CD4-positive, alpha-beta T cell treated with Interleukin-21 for 1 hour (primary cell): Measurements from ENCODE around the gene ELMOD3.
"Not testable (repeated sequence)": the region's sequence is repeated elsewhere in the genome, so short reads cannot be mapped to it uniquely, and the experiment has no call there.

Experiments
- DNase-seq: peaks from one replicate; pipeline ENCODE4 v3.0.0-alpha.2; 2020

Gene ELMOD3

DNA sequence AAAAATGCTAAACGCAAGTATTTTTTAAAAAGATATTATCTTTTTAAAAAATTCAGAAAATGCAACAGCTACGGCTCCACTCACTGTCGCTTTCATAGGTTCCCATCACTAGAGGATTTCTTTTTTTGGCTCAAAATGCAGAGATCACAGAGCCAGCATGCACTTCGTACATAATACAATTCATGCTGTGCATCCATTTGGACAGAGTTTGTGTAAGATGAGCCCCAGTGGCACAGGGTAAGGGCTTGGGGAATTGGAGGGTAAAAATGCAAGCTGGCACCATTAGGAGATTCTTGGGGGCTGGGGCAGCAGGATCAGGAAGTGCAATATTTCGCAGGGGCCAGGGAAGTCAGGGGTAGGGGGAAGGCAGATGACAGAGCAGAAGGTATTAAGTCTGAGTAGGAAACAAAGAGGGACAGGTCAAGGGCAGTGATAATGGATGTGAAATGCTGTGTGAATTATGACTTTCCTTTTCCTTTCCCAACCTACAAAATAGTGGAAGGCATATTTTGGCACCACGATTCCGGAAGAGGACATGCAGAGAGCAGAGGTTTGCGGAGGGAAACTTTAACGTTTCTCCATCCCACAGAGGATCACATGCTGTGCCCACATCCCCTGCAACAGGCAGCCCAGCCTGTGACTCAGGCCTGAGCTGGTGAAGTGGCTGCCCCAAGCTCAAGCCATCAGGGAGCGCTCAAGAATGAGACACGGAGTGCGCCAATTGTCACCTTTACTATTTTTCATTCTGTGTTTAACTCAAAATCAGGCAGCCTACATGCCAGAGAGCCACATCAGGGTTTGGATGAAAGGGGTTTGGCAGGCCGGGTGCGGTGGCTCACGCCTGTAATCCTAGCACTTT, 50.9 kb downstream of the ELMOD3 start:
- peak; percentile 59 for DNase-seq

DNA sequence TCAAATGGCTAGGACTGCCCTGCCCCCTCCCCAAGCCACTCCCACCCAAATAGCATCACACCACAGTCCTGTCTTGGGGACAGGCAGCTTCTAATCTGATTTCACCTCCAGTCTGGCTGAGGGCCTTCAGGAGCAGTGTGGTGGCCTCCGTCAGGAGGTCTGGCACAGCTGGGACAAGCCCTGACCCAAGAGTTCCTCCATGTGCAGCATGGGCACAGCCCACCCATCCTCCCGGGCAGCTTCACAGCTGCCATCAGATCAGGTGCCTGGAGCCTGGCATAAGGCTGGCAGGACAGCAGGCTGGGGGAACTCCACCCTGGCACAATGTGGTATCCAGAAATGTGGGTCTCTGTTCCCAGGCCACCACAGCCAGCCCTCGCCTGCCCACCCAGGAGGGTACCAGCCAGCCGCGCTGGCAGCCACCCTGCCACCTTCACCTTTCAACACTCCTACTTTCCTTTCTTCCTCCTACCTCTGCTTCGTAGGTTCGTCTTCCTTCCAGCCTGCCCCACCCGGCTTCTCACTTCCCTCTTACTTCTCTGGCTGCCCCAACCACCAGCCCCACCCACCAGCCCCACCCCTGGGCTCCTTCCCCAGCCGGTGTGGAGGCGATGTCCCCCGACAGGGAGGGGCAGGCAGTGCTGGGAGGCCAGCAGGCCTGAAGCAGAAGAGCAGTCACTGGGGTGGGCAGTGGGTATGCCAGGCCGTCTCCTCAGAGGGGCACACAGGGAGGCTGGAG, 55.4 kb downstream of the ELMOD3 start, which contains the start of gene CAPG:
Gene CAPG, minus strand, starts transcription at position 522 of the 739 bp plus-strand sequence. CDS start 8,221 bp downstream, outside the sequence.
- DNase-seq = peak; percentile 52

DNA sequence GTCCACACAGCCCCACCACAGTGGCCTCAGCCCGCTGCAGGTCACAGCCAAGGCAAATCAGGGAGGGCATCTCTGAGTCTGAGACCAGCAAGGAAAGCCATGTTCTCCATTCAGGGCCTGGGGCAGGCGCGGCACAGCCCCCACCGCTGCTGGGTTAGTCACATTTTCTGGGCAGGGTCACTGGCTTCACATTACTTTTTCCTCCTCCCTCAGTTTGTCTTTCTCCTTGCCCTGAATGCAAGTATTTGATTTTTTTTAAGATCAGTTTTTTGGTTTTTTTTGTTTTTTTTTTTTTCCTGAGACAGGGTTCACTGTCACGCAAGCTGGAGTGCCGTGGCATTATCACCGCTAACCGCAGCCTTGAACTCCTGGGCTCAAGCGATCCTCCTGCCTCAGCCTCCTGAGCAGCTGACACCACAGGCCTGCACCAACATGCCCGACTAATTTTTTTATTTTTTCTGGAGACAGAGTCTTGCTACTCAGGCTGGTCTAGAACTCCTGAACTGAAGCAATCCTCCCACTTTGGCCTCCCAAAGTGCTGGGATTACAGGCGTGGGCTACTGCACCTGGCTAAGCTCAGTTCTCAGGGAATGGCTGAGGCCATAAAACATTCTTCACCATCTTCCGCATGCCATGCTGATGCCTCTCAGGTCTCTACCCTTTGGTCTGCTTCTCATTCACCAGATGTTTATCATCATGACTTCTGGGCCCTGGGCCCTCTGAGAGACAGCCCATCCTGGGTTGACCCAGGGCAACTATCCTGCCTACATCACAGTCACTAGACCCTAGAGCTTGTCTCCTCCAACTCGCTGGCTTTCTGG, 56.2 kb downstream of the ELMOD3 start:
- no peak for DNase-seq

DNA sequence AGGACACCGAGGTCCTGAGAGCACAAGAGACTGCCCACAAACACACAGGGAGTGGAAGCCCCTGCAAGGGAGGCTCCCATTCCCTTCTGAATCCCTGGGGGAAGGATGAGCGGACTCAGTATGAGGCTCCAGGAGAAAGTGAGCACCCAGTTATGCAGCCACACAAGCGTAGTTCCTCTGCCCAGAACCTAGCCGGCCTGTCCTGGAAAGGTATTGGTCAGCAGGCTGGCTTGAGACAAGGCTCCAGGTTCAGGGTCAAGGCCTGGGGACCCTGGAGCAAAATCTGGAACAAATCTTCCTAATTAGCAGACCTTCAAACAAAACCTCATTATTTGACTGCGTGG, 56.8 kb downstream of the ELMOD3 start:
- no peak for DNase-seq

DNA sequence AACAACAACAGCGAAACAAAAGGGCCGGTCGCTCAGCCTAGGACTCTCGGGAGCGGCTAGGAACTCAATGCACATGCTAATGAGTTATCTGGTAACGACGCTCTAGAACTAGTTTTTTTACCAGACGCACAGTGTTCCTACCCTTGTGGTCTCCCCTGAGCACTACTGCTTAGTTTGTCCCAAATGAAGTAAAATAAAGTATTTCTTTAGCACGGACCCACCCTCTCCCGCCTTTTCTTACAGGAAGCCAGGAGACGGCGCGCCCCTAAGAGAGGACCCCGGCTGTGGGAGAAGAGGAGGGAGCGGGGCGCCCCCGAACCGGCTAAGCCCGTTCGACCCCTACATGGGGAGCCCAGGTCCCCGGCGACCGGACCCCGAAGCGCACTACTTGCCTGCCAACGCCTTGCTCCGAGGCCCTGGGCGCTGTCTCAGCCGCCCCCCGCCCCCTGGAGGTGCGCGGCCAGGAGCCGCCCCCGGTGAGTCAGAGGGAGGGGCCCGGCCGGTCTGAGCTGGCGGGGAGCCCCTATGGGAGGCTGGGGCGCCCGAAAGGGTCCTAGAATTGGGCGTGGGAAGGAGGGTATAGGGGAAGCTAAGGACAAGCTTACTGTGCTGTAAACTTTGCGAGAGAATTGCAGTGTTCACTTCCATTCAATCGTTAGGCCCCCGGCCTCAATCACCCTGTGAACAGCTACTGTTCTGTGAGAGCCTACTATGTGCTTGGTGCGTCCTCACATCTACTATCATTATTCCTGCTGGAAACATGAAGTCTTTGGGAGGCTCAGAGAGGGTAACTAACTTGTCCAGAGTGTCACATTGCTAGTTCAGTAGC, 59.2 kb downstream of the ELMOD3 start:
- DNase-seq = no peak

DNA sequence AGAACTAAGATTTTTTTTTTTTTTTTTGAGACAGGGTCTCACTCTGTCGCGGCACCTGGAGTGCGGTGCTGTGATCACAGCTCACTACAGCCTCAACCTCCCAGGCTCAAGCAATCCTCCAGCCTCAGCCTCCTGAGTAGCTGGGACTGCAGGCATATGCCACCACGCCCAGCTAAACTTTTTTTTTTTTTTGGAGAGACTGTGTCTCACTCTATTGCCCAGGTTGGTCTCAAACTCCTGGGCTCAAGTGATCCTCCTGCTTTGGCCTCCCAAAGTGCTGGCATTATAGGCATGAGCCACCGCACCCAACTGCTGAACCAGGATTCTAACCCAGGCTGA, 59.8 kb downstream of the ELMOD3 start:
- DNase-seq = not testable (repeated sequence)

DNA sequence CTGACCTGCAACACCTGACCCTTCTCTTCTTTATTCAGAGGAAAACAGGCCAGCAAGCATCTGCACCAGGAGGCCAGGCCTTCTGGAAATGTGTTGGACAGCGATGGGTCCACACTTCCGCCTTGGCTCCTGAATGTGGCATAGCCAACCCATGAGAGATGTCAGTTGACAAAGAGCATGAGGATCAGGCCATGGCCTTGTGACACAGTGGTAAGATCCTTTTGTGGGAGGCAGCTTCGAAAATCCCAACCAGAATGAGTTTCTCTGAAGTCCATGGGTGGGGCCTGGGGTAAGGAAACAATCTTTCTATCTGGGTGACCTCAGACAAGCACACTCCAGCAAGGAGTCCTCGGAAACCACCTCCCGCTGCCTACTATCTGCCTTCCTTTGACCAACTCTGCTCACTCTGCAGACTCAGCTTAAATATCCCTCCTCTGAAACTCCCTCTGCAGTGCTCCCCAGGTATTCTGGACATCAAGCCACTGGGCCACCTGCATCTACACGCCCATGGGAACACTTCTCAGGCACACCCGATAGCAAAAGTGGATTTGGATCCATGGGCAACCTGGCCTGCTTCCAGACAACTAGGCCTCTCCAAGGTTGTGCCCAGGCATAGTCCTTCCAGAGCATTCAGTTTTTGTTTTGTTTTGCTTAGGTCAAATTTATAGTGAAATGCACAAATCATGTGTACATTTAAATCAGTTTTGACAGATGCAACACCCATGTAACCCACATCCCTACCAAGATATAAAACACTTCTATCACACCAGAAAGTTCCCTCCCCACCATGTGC, 60.4 kb downstream of the ELMOD3 start:
- no peak for DNase-seq

DNA sequence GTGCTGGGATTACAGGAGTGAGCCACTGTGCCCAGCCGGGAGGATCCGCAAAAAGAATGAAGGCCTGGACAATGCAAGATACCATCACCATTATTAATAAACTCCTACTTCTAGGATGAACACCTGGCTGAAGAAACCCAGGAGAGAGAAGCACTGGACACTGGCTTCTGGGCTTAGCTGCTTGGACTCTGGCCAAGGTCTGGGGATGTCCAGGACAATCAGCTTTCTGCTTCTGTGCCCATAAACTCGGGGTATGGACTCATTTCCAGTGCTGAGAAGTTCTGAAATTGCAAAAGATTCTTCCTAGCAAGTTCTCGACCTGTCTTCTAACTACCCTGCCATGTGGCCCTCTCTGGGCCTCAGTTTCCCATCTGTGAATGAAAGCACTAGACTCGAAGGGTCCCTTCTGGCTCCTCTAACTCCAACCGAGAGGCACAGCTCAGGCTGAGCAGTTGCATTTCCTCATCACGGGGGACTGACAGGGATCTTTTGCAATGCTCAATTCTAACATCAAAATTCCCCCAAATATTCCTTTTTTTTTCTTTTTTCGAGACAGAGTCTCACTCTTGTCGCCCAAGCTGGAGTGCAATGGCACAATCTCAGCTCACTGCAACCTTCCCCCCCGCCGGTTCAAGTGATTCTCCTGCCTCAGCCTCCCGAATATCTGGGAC, 61.5 kb downstream of the ELMOD3 start:
- DNase-seq = no peak

DNA sequence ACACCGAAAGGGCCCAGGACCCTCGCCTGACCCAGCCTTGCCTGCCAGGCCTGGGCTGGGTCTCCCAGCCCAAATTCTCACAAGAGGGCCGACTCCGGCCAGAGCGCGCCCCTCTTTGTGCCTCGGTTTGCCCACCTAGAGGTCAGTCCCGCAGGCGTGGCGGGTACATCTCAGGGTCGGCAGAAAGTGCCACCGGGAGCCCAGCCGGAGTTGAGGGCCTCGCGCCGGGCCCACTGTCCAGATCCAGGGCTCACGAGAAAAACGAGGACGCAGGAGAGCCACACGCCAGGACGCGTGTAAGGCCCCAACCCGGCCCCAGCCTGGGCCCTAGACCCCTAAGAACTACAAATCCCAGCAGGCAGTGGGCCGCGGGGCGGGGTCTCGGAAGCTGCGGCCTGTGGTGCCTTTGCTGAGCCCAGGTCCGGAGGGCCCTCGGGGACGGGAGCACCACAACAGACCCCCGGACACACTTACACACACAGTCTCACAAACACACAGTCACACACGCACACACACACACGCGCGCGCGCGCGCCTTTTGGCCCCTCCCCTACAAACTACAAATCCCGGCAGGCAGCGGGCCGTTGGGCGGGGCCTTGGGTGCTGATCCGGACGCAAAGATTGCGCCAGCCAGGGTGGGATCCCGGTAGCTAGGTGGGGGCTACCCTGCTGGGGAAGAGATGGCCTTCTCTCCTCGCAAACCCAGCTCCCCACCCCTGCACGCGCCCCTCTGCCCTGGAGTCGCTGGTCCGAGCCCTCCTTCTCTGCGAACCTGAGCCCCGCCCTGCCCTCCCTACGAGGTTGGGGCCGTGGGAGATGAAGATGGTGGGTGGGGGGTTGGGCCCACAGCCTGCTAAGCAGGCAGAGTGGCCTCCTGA, 63.8 kb downstream of the ELMOD3 start, which contains the start of gene SH2D6:
Gene SH2D6, plus strand, starts transcription at position 583 of the 877 bp plus-strand sequence. CDS start 10,752 bp downstream, outside the sequence.
- peak; percentile 87 for DNase-seq

DNA sequence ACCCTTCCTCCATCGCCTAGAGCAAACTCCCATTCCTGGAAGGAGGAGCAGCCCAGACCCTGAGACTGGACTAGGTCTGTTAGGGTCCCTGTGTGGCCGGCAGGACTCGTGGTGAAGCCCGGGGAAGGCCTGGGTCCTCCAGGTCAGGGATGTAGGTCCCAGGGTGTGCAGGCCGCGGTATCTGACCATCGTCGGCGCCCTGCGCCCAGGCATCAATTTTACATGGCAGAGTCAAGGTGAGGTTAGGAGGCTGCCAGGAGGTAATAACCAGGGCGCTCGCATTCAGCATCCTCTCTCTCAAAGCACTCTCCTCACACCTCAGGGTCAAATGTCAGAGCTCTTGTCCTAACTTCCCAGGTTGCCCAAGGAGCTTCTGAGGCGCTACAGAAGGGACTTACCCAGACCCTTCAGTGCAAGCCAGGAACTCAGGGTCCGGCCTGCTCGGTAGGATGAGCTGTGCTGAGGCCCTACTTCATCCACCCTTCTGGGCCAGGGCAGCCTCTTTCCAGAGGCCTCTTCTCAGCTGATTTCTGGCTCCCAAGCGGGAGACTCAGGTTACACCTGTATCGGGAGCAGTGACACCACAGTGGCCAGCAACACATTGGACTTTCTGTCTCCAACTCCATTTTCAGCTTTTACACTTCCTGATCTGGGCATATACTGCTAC, 64.6 kb downstream of the ELMOD3 start:
- DNase-seq = no peak

DNA sequence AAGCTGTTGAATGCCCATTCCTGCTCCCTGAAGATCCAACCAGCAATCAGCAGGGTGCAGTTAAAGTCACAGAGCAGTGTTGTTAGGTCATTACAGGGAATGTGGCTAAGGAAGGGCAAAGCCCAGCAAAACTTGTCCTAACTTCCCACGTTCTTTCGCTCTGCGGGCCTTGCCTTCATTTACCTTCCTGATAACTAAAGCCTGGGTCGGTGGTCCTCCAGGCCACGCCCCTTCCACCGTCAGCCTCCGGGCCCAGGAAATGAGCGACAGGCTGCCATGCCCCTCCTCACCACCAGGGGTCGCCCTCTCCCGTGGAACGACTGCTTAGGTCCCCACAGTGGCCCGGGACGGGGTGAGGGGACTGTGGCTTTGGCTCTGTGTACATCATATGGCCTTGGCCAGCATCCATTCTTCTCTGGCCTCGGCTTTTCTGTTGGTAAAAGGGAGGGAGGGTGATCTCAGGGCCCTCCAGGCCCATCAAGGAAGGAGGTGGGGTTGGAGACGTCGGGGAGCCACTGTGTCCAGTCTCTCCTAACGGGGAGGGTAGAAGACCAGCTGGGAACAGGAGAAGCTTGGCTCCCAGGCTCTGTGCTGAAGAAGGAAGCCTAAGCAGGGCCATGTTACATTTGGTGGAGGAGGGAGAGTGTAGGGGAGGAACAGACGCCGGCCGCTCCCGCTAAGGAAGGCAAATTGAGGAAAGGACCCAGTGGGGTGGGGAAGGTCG, 66.1 kb downstream of the ELMOD3 start:
- peak; percentile 88 for DNase-seq

DNA sequence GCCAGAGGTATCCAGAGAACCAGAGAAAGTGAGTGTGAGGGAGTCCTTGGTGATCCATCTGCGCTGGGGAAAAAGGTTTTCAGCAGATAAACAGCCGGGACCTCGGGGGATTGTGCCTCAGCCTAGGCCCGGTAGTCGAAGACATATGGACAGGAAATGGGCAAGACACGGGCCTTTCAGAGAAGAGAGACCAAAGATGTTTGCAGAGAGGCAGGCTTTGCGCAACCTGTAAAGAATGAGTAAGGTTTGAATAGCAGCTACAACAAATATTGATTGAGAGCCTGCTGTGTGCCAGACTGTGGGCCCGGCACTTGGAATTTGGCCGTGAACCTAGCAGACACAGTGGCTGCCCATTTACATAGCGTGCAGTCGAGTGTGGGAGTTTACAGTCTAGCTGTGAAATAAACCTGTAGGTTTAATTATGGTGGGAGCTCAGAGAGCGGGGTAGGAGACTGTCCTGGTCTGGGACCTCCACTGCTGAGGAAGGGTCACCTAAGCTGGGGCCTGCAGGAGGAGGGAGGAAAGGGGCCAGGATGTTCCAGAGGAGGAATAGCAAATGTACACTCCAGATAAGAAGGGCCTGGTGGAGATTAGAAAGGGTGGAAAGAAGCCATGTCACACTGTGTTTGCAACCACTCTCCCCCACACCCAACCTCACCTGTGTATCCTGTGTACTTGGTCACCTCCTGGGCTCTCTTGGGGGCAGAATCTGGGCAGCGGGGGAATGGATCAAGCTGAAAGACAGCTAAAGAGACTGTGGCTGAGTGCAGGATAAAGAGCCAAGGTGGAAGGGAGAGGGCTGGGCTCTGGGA, 66.9 kb downstream of the ELMOD3 start:
- no peak for DNase-seq

DNA sequence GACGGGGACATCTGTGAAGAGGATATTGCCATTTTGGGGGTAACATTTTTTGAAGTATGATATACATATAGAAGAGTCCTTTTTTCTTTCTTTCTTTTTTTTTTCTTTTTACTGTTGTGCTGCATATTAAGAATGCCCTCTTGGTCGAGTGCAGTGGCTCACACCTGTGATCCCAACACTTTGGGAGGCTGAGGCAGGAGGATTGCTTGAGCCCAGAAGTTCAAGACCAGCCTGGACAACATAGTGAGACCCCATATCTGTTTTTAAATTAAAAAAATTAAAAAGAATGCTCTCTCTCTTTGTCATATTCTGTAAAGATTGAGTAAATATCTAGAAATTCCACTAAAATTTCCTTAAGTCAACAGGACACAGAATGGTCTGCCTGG, 67.5 kb downstream of the ELMOD3 start:
- no peak for DNase-seq

DNA sequence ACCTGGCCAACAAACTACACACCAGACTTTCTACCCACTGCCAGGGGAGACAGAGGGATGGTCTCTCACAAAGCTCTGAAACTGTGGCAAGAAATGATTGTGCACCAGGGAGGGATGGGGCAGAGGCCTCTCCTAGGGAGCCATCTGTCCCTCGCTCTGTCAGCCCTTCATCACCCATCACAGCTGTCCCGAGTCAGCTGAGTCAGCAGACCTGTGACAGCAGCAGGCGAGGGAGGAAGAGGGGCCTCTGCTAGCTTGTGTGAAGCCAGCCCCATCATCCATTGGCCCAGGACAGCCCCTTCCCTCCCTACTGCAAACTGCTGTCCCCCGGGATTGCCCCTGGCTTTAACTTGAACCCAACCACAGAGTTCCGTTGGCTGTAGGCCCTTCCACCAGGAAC, 69.0 kb downstream of the ELMOD3 start:
- no peak for DNase-seq

DNA sequence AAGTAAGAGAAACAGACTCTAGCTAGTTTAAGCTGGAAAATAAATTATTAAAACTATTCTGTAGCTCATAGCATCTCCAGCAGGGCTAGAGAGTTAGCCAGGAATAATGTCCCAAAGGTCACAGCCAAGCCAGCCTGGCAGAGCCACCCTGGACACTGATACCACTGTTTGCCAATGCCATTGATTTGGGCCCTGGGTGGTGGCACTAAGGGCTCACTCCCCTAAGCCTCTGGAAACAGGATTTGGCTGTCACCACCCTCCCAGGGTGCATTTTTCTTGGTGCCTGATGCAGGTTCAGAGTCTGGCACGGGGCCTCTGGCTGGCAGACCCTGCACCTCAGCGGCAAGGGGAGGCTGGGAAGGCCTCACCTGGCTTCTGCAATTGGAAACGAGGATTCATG, 71.0 kb downstream of the ELMOD3 start:
- no peak for DNase-seq

DNA sequence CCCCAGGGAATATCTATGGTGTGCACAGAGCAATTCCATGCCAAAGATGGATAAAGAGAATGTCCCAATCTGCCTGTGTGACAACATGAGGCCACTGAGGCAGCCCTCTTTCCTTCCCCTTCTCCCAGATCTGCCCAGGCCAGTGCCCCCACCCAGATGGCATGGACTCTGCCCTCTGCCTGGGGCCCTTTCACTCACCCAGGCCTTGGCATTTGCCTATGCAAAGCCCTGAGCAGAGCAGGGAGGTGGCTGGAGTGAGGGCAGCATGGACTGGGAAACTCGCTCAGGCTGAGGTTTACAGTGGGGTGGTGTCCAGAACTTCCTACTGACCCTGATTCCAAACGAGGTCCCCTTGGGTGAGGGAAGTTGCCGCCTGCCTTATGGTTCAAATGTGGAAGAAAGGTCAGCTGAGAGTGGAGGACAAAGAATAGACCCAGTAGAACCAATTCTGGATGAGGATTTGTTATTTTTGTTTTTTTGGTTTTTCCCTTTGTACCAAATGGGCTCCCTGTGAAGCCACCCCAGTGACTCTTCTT, 72.8 kb downstream of the ELMOD3 start:
- no peak for DNase-seq

DNA sequence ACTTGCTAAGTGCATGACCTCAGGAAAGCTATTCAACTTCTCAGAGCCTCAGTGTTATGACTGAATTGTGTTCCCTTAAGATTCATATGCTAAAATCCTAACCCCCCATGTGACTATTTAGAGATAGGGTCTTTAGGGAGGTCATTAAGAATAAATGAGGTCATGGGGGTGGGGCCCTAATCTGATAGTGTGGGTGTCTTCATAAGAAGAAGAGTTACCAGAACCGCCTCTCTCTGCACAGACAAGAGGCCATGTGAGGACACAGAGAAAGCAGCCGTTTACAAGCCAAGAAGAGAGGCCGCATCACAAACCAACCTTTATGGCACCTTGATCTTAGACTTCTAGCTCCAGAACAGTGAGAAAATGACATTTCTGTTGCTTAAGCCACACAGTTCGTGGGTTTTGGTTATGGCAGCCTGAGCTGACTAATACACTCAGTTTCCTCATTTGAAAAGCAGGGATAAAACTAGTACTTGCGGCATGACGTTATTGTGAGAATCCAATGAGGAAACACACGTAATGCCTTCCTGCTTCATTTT, 73.8 kb downstream of the ELMOD3 start:
- no peak for DNase-seq
